ENCODE measurements around the gene CINP.

- TF ChIP-seq CTCF (conservative IDR thresholded peaks at IDR 0.05; ENCODE audit: low read length) (no peak), EZH2phosphoT487 (IDR thresholded peaks at IDR 0.05; ENCODE audit: borderline replicate concordance) (no peak)
These were observed 20.5 kb downstream of the CINP start for GRCh38 chr14:102342238-102342637.

All from Loucy (cell line).